Fibroblast of skin of left biceps (primary cell): ENCODE measurements around the gene FSHB.
"Not testable (repeated sequence)": the region's sequence is repeated elsewhere in the genome, so short reads cannot be mapped to it uniquely, and the experiment has no call there.

ENCODE experiments used
- DNase-seq, 2 experiments: peaks; one replicate each; pipeline ENCODE4 v3.0.0-alpha.2; 2013; ENCODE audit warnings: low read depth in 2 of 2

FSHB gene

GRCh38 chr11:30268638-30269037 lies 37.8 kb downstream of the FSHB start:
- DNase-seq: not testable (repeated sequence)

DNA sequence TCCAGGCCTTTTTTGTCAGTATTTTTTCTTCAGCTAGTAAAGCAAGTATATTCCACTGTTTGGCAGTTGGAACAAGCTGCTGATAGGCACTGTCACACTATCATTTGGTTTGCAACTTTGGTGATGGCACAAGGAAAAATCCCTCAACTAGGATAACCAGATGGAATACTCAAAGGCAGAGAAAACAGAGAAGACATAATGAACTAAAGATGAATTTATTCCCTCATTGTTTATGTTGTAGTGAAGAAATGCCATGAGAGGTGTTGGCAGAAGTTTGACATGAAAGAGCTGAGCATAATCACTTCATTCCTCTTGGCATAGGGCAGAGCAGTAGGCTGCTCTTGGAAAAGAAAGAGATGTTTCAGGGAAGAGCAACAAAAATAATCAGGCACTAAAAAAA lies 39.9 kb downstream of the FSHB start:
- DNase-seq: no peak

DNA sequence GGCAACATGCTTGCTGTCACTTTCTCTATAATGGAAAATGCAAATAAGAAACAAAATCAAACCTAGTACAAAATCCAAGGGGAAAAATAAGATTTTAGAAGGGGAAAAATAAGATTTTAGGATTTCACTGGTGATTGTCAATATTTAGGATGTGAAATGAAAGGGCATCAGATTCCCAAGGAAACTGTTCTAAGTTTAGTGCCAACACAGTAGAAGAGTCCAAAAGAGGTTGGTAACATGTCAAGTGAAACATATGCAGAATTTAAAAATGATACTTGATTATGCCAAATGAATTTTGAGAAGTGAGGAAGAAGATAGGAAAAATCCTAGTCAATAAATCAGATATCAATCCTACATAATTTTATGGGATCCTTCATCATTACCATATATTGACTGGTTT lies 46.4 kb downstream of the FSHB start:
- no peak for DNase-seq

DNA sequence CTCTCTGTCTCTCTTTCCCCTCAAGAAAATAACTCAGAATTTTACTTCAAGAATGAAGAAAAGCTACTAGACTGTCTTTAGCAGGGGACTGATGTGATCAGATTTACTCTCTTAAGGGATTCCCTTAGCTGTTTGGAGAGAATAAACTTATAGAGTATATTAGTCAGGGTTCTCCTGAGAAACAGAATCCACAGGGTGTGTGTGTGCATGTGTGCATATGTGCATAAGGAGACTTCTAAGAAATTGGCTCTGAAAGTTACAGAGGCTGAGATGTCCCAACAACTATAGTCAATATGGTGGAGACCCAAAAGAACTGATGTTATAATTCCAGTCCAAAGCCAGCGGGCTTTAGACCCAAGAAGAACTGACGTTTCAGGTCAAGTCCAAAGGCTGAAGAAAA lies 49.0 kb downstream of the FSHB start:
- no peak for DNase-seq

- no peak for DNase-seq
Measured at GRCh38 chr11:30281476-30282288, 50.9 kb downstream of the FSHB start.

GRCh38 chr11:30282289-30282631 lies 51.4 kb downstream of the FSHB start:
- DNase-seq: no peak
